ENCODE results near the gene TMEM44. TPM values are rescaled to one million over a fixed set of nuclear protein-coding genes. Genes with fewer than 3 reads are reported as not detected.
"Not testable (repeated sequence)": the region's sequence is repeated elsewhere in the genome, so short reads cannot be mapped to it uniquely, and the experiment has no call there.

TMEM44 gene
- total RNA-seq, 3 donors from 2014 or later = 9.4 to 12.8 (median 9.6) TPM

DNA sequence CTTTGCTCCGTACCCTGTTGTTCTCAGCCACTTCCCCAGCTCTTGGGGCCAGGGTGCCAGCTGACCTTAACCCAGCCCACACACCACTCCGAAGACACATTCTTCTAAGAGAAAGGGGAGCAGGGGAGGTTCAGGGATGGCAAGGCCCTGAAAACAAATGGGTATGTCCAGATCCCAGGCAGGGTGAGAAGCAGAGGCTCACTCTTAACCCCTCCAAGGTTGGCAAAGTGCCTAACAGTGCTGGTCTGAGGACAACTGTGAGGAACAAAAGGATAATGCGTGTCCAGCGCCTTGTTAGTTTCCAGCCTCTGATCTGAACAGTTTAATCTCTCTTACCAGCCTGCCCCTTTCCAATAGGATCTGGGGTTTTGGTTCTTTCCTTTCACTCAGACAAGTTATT, 1.5 kb downstream of the TMEM44 start:
- no peak for DNase-seq (ENCODE audit: low spot score in 2 of 2)
- H3K36me3 ChIP-seq = no peaks in the 10 kb centered on the region
- no peak for TF ChIP-seq POLR2AphosphoS5 (IDR thresholded peaks at IDR 0.05)
- TF ChIP-seq POLR2A (IDR thresholded peaks at IDR 0.05) = no peak
- TF ChIP-seq, protein P1, sequence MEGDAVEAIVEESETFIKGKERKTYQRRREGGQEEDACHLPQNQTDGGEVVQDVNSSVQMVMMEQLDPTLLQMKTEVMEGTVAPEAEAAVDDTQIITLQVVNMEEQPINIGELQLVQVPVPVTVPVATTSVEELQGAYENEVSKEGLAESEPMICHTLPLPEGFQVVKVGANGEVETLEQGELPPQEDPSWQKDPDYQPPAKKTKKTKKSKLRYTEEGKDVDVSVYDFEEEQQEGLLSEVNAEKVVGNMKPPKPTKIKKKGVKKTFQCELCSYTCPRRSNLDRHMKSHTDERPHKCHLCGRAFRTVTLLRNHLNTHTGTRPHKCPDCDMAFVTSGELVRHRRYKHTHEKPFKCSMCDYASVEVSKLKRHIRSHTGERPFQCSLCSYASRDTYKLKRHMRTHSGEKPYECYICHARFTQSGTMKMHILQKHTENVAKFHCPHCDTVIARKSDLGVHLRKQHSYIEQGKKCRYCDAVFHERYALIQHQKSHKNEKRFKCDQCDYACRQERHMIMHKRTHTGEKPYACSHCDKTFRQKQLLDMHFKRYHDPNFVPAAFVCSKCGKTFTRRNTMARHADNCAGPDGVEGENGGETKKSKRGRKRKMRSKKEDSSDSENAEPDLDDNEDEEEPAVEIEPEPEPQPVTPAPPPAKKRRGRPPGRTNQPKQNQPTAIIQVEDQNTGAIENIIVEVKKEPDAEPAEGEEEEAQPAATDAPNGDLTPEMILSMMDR (IDR thresholded peaks at IDR 0.05) = no peak
- intact Hi-C loops (cut with DNase I; ENCODE audit: low total_unique reads) = no loop called here
- no peaks in the 10 kb centered on the region for H3K27me3 ChIP-seq
- no peak overlapping the region for H3K4me3 ChIP-seq
- H3K9me3 ChIP-seq = no peaks in the 10 kb centered on the region
- no peak overlapping the region for H3K27ac ChIP-seq
- no peaks in the 10 kb centered on the region for H3K4me1 ChIP-seq

DNA sequence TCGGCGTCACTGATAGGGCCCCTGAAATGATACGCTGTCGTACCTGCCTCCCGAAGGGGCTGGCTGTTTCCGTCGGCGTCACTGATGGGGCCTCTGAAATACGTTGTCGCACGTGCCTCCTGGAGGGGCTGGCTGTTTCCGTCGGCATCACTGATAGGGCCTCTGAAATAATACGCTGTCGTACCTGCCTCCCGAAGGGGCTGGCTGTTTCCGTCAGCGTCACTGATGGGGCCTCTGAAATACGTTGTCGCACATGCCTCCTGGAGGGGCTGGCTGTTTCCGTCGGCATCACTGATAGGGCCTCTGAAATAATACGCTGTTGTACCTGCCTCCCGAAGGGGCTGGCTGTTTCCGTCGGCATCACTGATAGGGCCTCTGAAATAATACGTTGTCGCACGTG, 2.5 kb downstream of the TMEM44 start:
- H3K27me3 ChIP-seq; DNase-seq (ENCODE audit: low spot score in 2 of 2); intact Hi-C loops (cut with DNase I; ENCODE audit: low total_unique reads); H3K9me3 ChIP-seq; H3K4me1 ChIP-seq; H3K36me3 ChIP-seq; H3K27ac ChIP-seq; H3K4me3 ChIP-seq: not testable (repeated sequence)

DNA sequence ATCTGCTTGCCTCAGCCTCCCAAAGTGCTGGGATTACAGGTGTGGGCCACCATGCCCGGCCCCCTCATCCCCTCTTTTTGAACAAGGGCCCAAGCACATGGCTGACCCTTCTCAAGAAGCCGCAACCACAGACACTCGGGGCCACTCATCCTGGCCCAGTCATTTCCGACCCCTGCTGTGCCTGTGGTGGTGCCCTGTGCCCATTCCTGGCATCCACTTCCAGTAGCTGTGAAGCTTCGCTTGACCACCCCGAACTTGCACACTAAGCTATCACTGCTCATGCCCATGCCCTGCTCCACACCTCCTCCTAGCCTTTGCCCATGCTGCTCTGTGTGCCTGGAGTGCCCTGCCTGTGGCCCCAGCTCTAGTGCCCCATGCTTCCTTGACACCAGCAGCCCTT, 8.3 kb downstream of the TMEM44 start:
- Histone ChIP-seq H3K4me3 (no peak overlapping the region), H3K27me3 (no peaks in the 10 kb centered on the region), H3K27ac (no peak overlapping the region), H3K4me1 (no peaks in the 10 kb centered on the region), H3K36me3 (no peaks in the 10 kb centered on the region), H3K9me3 (no peaks in the 10 kb centered on the region)
- intact Hi-C loops (cut with DNase I; ENCODE audit: low total_unique reads) = no loop called here
- no peak for DNase-seq (ENCODE audit: low spot score in 2 of 2)
- no peak for TF ChIP-seq POLR2AphosphoS5 (IDR thresholded peaks at IDR 0.05)
- TF ChIP-seq, protein P1 (IDR thresholded peaks at IDR 0.05) = no peak
- no peak for TF ChIP-seq POLR2A (IDR thresholded peaks at IDR 0.05)

DNA sequence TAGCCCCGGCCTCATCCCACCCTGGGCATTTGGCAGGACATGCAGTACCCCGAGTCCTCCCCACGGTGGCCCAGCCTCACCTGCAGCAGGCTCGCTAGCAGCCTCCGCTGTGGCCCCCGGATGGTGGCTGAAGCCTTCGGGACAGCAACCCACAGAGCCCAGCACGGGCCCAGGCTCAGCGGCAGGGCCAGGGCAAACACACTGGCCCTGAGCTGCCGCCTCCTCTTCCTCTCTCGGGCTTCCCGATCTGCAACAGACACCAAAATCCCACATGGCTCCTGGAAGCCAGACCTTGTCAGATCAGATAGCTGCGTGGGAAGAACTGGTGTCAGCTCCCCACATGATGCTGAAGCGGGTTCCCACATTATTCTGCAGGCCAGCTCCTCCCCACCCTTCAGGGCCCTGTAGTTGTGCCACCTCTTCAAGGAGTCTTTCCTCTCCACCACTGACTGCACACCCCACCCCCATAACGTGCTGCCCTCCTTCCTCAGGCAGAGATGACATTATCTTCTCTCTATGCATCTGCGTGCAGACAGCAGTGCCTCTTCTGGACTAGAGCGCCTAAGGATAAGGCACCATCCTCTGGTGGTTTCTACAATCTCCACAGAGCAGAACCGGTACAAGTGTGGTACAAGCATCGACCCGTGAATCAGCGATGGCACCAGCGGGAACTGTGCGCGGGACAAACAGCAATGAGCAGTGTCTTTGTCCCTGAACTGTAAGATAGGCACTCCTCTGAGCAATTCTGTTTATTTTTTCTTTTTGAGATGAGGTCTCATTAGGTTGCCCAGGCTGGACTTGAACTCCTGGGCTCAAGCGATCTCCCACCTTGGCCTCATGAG, 9.5 kb downstream of the TMEM44 start:
- no peaks in the 10 kb centered on the region for H3K9me3 ChIP-seq
- intact Hi-C loops (cut with DNase I; ENCODE audit: low total_unique reads) = no loop called here
- no peak overlapping the region for H3K4me3 ChIP-seq
- DNase-seq (ENCODE audit: low spot score in 2 of 2) = no peak
- no peak for TF ChIP-seq POLR2AphosphoS5 (IDR thresholded peaks at IDR 0.05)
- no peaks in the 10 kb centered on the region for H3K36me3 ChIP-seq
- no peaks in the 10 kb centered on the region for H3K4me1 ChIP-seq
- H3K27me3 ChIP-seq = no peaks in the 10 kb centered on the region
- H3K27ac ChIP-seq = no peak overlapping the region

DNA sequence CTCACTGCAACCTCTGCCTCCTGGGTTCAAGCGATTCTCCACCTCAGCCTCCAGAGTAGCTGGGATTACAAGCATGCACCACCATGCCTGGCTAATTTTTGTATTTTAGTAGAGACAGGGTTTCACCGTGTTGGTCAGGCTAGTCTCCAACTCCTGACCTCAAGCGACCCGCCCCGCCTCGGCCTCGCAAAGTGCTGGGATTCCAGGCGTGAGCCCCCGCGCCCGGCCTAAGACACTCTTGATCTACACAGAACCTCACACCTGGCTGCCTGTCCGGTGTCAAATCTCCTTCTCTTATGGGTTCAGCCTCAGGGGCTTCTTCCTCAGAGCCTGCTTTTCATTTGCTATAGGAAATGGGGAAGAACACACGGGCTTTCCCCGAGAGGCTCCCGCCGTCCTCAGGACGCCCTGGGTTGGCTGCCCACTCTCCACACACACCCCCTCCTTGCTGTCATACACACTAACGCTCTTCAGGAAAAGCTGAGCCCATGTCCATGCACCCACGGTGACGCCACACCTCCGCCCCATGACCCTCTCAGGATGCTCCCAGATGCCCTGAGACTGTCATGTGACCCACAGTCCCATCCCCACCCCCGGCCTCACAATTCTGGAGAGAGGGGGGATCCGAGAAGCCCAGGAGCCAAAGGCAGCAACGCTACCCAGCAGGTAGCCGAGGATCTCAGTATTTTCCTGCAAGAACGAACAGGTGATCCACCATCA, 10.4 kb downstream of the TMEM44 start:
- Histone ChIP-seq H3K36me3 (no peaks in the 10 kb centered on the region), H3K9me3 (no peaks in the 10 kb centered on the region), H3K4me1 (no peaks in the 10 kb centered on the region), H3K4me3 (no peak overlapping the region), H3K27me3 (no peaks in the 10 kb centered on the region), H3K27ac (no peak overlapping the region)
- DNase-seq (ENCODE audit: low spot score in 2 of 2) = no peak
- TF ChIP-seq, protein P1 (IDR thresholded peaks at IDR 0.05) = no peak
- TF ChIP-seq POLR2A (IDR thresholded peaks at IDR 0.05) = no peak
- TF ChIP-seq POLR2AphosphoS5 (IDR thresholded peaks at IDR 0.05) = no peak
- intact Hi-C loops (cut with DNase I; ENCODE audit: low total_unique reads) = no loop called here

DNA sequence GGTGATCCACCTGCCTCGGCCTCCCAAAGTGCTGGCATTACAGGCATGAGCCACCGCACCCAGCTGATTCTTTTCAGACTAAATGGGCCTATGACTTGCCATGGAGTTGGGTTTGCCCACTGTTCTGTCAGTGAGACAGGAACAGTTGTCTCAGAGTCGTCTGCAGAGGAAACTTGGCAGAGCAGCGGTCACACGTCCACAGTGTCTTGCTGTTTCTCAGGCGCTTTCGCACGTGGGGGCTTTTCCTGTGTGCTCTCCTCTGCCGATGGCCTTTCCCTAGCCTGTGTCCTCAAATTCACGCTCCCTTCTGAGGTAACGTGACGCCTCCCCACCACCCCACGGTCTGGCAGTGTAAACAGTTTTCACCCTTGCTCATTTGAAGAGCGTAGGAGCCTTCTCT, 11.3 kb downstream of the TMEM44 start:
- intact Hi-C loops (cut with DNase I; ENCODE audit: low total_unique reads) = no loop called here
- Histone ChIP-seq H3K27me3 (no peaks in the 10 kb centered on the region), H3K9me3 (no peaks in the 10 kb centered on the region), H3K27ac (no peak overlapping the region), H3K36me3 (no peaks in the 10 kb centered on the region), H3K4me3 (no peak overlapping the region), H3K4me1 (no peaks in the 10 kb centered on the region)
- no peak for TF ChIP-seq POLR2A (IDR thresholded peaks at IDR 0.05)
- TF ChIP-seq, protein P1 (IDR thresholded peaks at IDR 0.05) = no peak
- no peak for TF ChIP-seq POLR2AphosphoS5 (IDR thresholded peaks at IDR 0.05)
- DNase-seq (ENCODE audit: low spot score in 2 of 2) = no peak
